Stimulated activated CD4-positive, alpha-beta T cell treated with anti-CD3 and anti-CD28 coated beads, Interleukin-4, amount 100 ng/mL, for 24 hours (primary cell): ENCODE measurements around the gene JAG1.

Experiments used
- DNase-seq: peaks from one replicate; pipeline ENCODE4 v3.0.0-alpha.2; 2020

Gene JAG1

GRCh38 chr20:10673842-10674683 is at the start of gene JAG1:
TSS of gene JAG1 (minus strand) at chr20:10673999. CDS start at chr20:10673530, 469 bp downstream.
- peak; percentile 53 for DNase-seq

GRCh38 chr20:10721976-10722375 is 48.2 kb upstream of the JAG1 start:
- no peak for DNase-seq

- DNase-seq: no peak
Measured at GRCh38 chr20:10721137-10721896, 47.5 kb upstream of the JAG1 start.

DNA sequence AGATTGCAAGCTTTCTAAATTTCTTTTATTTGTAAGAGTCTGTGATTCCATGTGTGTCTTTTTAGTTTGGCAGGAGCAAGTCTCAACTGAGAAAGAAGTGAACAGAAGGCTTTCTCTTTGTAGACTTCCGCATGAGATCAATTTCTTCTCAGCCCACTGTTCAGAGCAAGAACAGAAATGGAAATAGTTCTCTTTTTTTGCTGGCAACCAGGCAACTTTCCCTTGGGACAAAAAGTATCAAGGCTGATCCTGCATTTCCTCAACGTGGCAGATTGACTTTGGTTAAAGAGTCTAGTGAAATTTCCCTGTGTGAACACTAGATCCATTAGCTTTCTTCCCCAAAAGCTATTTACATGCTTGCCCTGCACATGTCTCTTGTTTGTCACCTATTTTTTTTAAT is 46.8 kb upstream of the JAG1 start:
- no peak for DNase-seq

DNA sequence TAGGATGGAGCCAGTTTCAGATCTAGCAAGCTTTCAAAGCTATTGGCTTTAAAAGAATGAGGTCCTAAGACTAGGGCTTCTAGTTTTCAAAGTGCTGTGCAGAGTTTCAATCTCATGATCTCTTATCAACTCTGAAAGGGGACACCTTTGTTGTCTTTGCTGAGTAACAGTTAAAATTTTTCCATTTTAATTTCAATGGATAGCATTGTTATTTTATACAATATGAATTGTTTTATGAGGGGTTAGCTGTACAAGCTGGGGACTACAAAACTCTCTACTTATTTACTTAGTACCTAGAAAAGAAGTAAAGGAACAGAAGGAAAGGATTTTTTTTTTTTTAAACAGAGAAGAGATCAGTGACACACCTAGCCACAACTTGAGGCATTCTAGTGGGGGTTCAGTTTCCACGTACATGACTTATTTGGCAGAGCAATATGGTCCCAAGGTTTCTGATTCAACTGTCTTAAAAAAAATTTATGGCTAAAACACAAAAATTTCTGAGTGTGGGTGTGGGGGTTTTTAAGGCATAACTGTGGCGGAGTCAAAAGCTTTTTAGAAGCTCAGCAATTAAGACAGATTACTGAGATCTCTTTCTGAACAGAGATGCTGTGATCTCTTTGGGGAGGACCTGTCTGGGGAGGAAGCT is 46.1 kb upstream of the JAG1 start:
- DNase-seq: no peak

- DNase-seq: no peak
Measured at GRCh38 chr20:10718661-10719060, 44.9 kb upstream of the JAG1 start.

DNA sequence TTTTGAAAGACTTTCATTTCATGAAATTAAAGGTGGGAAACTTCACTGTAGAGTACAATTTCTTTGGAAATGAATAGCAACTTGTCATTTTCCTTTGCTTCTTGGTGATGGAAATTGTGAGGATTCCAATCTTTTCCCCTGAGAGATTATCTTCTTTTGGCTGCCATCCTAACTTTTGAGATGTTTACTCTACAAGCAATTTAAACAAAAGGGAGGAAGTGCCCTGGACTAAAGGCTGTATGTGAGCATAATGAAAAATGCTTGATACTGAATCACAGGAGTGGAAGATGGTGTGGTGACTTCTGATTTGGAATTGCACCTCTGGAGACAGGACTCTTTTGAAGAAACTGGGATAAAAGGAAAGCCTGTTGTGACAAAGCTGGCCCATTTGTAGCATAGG is 43.1 kb upstream of the JAG1 start:
- no peak for DNase-seq

DNA sequence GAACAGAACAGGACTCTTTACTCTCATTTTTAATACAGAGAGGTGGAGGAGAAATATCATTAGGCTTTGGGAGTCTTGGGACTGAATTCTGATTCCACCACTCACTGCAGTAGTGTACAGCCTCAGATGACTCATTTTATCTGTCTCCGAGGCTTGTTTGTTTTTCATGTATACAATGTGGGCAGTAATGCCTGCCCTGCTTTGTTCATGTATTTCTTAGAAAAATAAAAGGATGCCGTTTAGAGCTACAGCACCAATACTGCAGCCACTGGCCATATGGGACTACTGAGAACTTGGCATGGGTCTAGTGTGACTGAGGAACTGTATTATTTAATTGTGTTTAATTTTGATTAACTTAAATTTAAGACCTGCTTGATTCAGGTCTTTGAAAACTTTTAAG is 41.2 kb upstream of the JAG1 start:
- no peak for DNase-seq

GRCh38 chr20:10714236-10714975 is 40.6 kb upstream of the JAG1 start:
- DNase-seq: no peak

DNA sequence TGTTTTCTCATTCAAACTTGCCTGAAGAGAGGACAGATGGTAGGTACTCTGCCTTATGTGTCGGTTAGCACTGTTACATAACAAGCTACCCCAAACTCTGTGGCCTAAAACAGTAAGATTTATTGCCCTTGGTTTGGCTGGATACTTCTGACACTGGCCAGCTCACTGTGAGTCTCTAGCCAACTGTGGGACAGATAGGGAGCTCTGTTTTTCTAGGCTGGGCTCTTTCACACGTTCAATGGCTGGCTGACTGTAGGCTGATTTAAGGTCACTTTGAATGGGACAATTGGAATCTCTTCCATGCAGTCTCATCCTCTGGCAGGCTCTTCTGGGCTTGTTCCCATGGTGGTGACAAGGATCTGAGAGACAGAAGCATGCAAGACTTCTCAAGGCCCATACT is 39.4 kb upstream of the JAG1 start:
- DNase-seq: no peak

DNA sequence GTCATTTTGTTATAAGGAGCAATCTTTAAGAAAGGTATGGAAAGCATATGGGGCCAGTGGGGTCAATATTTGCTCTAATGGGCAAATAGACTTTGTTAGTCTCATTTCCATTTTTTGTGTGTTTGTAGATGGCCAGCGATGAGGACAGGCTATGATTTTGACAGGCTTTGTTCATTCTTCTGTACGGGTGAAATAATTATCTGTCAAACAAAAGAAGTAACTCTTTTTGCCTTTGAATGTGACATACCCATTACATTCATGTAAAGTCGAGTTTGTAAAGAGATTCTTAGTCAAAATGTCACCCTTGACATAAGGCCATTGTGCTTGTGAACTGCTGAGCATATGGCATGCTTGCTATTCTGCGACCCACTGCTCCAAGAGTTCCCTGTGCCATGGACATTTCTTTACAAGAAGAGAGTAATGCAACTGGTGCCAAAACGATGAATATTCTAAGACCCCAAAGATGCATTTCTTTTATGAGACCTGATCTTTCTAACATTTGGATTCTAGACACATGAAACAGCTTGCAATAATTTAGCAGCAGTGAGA is 38.2 kb upstream of the JAG1 start:
- no peak for DNase-seq

DNA sequence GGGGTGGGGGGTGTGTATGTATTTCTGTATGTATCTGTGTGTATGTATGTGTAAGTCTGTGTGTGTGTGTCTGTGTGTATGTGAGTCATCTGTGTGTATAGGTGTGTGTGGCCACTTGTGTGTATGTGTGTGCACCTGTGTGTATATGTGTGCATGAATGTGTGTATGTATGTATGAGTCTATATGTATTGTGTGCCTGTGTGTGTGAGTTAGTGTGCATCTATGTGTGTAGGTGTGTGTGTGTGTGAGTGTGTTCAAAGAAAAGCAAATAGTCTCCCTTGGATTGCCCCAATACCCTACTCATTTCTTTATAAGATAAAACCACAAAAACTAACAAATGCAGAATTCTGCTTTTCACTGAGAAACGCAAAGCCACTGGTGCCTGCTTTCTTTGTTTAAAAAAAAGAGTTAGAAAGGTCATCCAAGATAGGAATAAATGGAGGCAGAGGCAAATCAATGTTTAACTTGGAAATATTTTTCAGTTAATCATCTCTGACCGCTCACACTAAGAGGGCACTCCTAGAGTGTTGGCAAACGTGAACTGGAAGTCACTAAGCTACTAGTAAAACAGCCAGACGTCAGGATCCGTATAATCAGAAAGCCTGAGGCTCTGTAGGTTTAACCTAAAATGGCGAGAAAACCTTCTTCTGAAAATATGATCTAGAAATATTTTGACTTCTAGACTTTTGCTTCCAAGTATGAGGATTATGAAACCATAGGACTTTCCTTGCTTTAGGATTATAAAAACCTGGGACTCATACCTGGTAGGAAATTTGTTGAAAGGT is 37.4 kb upstream of the JAG1 start:
- DNase-seq: no peak

DNA sequence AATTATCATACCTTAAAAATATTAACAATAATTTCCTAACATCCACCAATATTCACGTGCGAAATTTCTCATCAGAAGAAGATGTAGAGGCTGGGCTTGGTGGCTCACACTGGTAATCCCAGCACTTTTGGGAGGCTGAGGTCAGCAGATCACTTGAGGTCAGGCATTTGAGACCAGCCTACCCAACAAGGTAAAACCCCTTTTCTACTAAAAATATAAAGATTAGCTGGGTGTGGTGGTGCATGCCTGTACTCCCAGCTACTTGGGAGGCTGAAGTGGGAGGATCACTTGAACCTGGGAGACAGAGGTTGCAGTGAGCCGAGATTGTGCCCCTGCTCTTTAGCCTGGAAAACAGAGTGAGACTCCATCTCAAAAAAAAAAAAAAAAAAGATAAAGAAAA is 36.1 kb upstream of the JAG1 start:
- DNase-seq: no peak

- no peak for DNase-seq
Measured at GRCh38 chr20:10708351-10709185, 34.8 kb upstream of the JAG1 start.

- DNase-seq: no peak
Measured at GRCh38 chr20:10707791-10708190, 34.0 kb upstream of the JAG1 start.

DNA sequence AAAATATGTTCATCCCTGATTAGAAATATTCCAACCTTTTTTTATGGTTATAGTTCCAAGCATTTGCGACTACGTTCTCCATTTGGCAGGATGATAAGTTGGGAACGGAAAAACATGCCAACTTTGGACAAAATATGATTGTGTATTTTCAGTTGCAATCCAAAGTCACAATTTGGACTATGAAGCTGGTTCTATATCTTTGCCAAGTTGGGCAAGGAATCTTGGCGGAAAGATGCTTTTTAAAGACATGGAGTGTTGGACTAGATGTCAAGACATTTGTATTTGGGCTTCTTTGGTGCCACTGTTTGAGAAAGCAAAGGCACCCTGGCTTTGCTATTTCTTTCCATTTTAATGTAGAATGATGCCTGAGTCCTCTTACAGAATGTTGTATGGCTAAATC is 33.3 kb upstream of the JAG1 start:
- DNase-seq: no peak

DNA sequence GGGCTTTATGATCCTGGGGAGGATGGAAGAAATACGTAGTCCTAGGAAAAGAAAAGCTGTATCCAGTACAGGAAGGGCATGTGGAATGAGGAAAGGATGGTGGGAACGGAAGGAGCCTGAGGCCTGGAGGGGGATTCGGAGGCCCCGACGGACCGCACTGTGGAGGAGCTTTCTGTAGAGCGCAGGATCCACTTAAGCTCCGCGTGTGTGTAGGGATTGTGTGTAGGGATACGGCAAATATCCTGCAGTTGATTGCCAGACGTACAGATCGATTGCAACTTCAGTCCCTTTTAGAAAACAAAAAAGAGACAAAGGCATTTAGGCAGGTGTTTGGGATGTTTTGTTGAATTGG is 32.6 kb upstream of the JAG1 start:
- no peak for DNase-seq

DNA sequence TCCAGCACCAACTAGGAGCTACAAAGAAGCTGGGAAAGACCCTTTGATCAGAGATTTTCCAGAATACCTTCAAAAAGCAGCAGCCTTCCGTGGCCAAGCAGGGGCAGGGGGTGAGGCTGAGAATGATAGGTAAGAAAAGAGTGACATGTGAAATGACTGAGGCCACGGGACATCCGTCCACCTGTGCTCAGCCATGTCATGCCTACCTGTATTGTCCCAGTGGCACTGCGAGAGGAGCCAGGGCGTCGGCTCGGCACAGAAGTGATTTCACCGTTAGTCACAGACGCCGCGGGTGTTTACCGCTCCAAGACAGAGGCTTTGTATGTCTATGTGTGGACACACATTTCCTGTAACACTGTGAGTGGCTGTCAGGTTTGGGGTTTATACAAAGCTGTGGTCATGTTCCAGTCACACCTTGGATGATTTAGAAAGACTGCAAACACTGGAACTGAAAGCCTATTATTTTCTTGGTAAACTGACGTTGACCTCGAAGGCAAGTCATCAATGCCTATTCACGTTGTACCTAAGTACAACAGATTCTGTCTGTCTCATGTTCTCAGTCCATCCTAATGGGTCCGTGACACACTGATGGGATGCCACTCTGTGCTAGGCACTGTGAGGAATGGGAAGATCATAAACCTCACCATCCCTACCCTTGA is 32.1 kb upstream of the JAG1 start:
- no peak for DNase-seq

DNA sequence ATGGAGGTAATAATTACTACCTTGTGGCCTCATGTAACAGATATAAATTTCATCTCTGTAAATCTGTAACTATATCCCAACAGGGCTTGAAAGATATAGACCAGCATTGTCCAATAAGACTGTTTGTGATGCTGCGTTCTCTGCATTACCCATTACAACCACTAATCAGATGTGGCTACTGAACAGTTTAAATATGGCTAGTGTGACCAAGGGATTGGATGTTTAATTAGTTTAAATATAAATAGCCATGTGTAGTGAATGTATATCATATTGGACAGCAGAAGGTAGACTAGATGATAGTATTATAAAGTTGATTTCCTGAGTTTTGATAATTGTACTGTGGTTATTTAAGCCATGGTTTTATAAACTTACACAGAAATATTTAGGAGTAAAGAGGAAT is 27.8 kb upstream of the JAG1 start:
- DNase-seq: no peak

- DNase-seq: no peak
Measured at GRCh38 chr20:10699941-10700340, 26.1 kb upstream of the JAG1 start.

GRCh38 chr20:10699489-10699888 is 25.7 kb upstream of the JAG1 start:
- no peak for DNase-seq
